ENCODE data around the gene RPUSD4. TPM values are rescaled to one million over a fixed set of nuclear protein-coding genes. Genes with fewer than 3 reads are reported as not detected.
A peak's percentile ranks its signal among the peaks of the same experiment; 100 is the strongest.

RPUSD4 gene
- total and polyA plus RNA-seq, 10 of the 15 experiments (the other 5 are each of a cell fraction or from before 2014, with no cell fraction given): 24.5 to 47.6 (median 31.7) TPM

GRCh38 chr11:126157326-126158030 lies 54.0 kb downstream of the RPUSD4 start:
- no peaks in the 10 kb centered on the region for H3K79me2 ChIP-seq (ENCODE audit: control insufficient read depth, insufficient read depth, low read length)
- WGBS (ENCODE audit: insufficient coverage, insufficient replicate concordance, low lambda C conversion rate, missing lambda C conversion rate): 21% methylated on average over 7 of the region's 7 CpGs
- H3K36me3 ChIP-seq (ENCODE audit: control insufficient read depth in 2 of 2, insufficient read depth in 2 of 2, low read length in 1 of 2): no peaks in the 10 kb centered on the region
- no peak for DNase-seq (ENCODE audit: low read depth, low spot score)
- in situ Hi-C loops (cut with MboI): no loop called here
- H2AFZ ChIP-seq (ENCODE audit: control insufficient read depth, low read depth, low read length): no peak overlapping the region
- intact Hi-C loops (cut with micrococcal nuclease; ENCODE audit: unreplicated experiment): no loop called here
- ChIA-PET CTCF (no interaction called here), RAD21 (ENCODE audit: unreplicated experiment) (no interaction called here), POLR2A (no interaction called here), SMC1A (ENCODE audit: uncharacterized antibody, unreplicated experiment) (no interaction called here)
- H3K4me3 ChIP-seq: no peak overlapping the region
- H3K27me3 ChIP-seq (replicated peaks in 1 of 2; ENCODE audit: control insufficient read depth in 2 of 2, insufficient read depth in 2 of 2, low read length in 1 of 2): no peaks in the 10 kb centered on the region
- no peak overlapping the region for H3K9ac ChIP-seq (ENCODE audit: control insufficient read depth, insufficient read depth, low read length)
- no peak for FAIRE-seq
- H4K20me1 ChIP-seq (ENCODE audit: control insufficient read depth, insufficient read depth): no peaks in the 10 kb centered on the region
- no peak overlapping the region for H3K4me2 ChIP-seq (ENCODE audit: control insufficient read depth, insufficient read depth)
- no peaks in the 10 kb centered on the region; the same call in 2 of the 3 replicates for H3K9me3 ChIP-seq (replicated peaks; ENCODE audit: control insufficient read depth, insufficient read depth, low read length)
- ATAC-seq: no peak; the same call in 2 of the 3 replicates
- H3K27ac ChIP-seq (ENCODE audit: control insufficient read depth, insufficient read depth): no peak overlapping the region
- H3K4me1 ChIP-seq (ENCODE audit: control insufficient read depth, insufficient read depth, low read length): no peaks in the 10 kb centered on the region; the same call in 1 of the 2 replicates
- TF ChIP-seq, protein P1, sequence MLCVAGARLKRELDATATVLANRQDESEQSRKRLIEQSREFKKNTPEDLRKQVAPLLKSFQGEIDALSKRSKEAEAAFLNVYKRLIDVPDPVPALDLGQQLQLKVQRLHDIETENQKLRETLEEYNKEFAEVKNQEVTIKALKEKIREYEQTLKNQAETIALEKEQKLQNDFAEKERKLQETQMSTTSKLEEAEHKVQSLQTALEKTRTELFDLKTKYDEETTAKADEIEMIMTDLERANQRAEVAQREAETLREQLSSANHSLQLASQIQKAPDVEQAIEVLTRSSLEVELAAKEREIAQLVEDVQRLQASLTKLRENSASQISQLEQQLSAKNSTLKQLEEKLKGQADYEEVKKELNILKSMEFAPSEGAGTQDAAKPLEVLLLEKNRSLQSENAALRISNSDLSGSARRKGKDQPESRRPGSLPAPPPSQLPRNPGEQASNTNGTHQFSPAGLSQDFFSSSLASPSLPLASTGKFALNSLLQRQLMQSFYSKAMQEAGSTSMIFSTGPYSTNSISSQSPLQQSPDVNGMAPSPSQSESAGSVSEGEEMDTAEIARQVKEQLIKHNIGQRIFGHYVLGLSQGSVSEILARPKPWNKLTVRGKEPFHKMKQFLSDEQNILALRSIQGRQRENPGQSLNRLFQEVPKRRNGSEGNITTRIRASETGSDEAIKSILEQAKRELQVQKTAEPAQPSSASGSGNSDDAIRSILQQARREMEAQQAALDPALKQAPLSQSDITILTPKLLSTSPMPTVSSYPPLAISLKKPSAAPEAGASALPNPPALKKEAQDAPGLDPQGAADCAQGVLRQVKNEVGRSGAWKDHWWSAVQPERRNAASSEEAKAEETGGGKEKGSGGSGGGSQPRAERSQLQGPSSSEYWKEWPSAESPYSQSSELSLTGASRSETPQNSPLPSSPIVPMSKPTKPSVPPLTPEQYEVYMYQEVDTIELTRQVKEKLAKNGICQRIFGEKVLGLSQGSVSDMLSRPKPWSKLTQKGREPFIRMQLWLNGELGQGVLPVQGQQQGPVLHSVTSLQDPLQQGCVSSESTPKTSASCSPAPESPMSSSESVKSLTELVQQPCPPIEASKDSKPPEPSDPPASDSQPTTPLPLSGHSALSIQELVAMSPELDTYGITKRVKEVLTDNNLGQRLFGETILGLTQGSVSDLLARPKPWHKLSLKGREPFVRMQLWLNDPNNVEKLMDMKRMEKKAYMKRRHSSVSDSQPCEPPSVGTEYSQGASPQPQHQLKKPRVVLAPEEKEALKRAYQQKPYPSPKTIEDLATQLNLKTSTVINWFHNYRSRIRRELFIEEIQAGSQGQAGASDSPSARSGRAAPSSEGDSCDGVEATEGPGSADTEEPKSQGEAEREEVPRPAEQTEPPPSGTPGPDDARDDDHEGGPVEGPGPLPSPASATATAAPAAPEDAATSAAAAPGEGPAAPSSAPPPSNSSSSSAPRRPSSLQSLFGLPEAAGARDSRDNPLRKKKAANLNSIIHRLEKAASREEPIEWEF (IDR thresholded peaks at IDR 0.05; ENCODE audit: insufficient replicate concordance, low read depth, low read length): no peak
- no peak for TF ChIP-seq POLR2AphosphoS2 (IDR thresholded peaks at IDR 0.05; ENCODE audit: low read depth, low read length)
- TF ChIP-seq NFIC (IDR thresholded peaks at IDR 0.05; ENCODE audit: low read depth, low read length): no peak
- TF ChIP-seq, protein P2, sequence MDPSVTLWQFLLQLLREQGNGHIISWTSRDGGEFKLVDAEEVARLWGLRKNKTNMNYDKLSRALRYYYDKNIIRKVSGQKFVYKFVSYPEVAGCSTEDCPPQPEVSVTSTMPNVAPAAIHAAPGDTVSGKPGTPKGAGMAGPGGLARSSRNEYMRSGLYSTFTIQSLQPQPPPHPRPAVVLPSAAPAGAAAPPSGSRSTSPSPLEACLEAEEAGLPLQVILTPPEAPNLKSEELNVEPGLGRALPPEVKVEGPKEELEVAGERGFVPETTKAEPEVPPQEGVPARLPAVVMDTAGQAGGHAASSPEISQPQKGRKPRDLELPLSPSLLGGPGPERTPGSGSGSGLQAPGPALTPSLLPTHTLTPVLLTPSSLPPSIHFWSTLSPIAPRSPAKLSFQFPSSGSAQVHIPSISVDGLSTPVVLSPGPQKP (IDR thresholded peaks at IDR 0.05; ENCODE audit: low read depth, low read length): no peak
- no peak for TF ChIP-seq ZNF217 (IDR thresholded peaks at IDR 0.05)
- TF ChIP-seq BACH1 (IDR thresholded peaks at IDR 0.05; ENCODE audit: borderline replicate concordance): no peak
- TF ChIP-seq BHLHE40 (IDR thresholded peaks at IDR 0.05; ENCODE audit: borderline replicate concordance in 1 of 2, low read depth in 2 of 2, low read length in 1 of 2): no peak
- TF ChIP-seq SPI1 (IDR thresholded peaks at IDR 0.05; ENCODE audit: borderline replicate concordance, insufficient read depth, low read depth, low read length): peak; percentile 51; the same call in 1 of the 2 replicates
- TF ChIP-seq TCF3 (IDR thresholded peaks at IDR 0.05; ENCODE audit: borderline replicate concordance, insufficient read depth, low read depth, low read length): no peak
- no TSS peak for BruUV-seq (replicated peaks)

Data from GM12878 (cell line).